Peyer's patch (tissue), 4 donors: ENCODE data around the gene CLRN1. TPM values are rescaled to one million over a fixed set of nuclear protein-coding genes. Genes with fewer than 3 reads are reported as not detected.

ENCODE experiments used
- DNase-seq, 3 donors: peaks; one replicate each; pipeline ENCODE4 v3.0.0-alpha.2; 2017 to 2019
- H3K27ac ChIP-seq, 4 donors: fragments of 200-600 bp; sonication (generic); one replicate each; pipeline ENCODE4 v1.5.1; 2016 to 2019
- H3K27me3 ChIP-seq, 2 donors: fragments of 200-600 bp; sonication (generic); one replicate each; pipeline ENCODE4 v1.5.1; 2019
- H3K36me3 ChIP-seq, 3 donors: fragments of 200-600 bp; sonication (generic); one replicate each; pipeline ENCODE4 v1.5.1; 2016 to 2019
- H3K4me1 ChIP-seq, 4 donors: fragments of 200-600 bp; sonication (generic); one replicate each; pipeline ENCODE4 v1.5.1; 2016 to 2019
- H3K4me3 ChIP-seq, 4 donors: fragments of 200-600 bp; sonication (generic); 1 replicate in 3 of 4; 2 replicates in 1 of 4; pipeline ENCODE4 v1.5.1; 2016 to 2019; ENCODE audit warnings: mild to moderate bottlenecking in 1 of 4
- H3K9me3 ChIP-seq, 4 donors: fragments of 200-600 bp; sonication (generic); one replicate each; pipeline ENCODE4 v1.5.1; 2016 to 2019; ENCODE audit warnings: mild to moderate bottlenecking in 1 of 4
- CTCF ChIP-seq, 6 experiments: fragments of 450-650 bp in 4 of 6; fragments of 200-600 bp in 2 of 6; sonication (generic) in 1 of 6; IDR thresholded peaks; one replicate each; pipeline ENCODE4 v1.5.1; 2017 to 2019; ENCODE audit warnings: antibody characterized with exemption in 6 of 6, mild to moderate bottlenecking in 3 of 6, moderate library complexity in 1 of 6
- POLR2A ChIP-seq, 2 donors: fragments of 450-650 bp; IDR thresholded peaks; one replicate each; pipeline ENCODE4 v1.5.1; 2017; ENCODE audit warnings: antibody characterized with exemption in 2 of 2, mild to moderate bottlenecking in 2 of 2, moderate library complexity in 2 of 2
- total RNA-seq, 4 donors: library from RNA; depleted of rRNA; stranded (reverse); fragments of >200 nt; gene quantifications; one replicate each; pipeline ENCODE4 v1.1.0, GENCODE V29; 2016

CLRN1 gene
- total RNA-seq, 4 donors from 2014 or later, result not detected

GRCh38 chr3:150897592-150897991 is 74.9 kb downstream of the CLRN1 start:
- no peak overlapping the region for H3K27ac ChIP-seq
- H3K9me3 ChIP-seq, result no peaks in the 10 kb centered on the region
- no peak for DNase-seq
- TF ChIP-seq POLR2A (IDR thresholded peaks at IDR 0.05) (no peak), CTCF (IDR thresholded peaks at IDR 0.05) (no peak)
- H3K4me3 ChIP-seq, result no peak overlapping the region
- H3K4me1 ChIP-seq, result no peaks in the 10 kb centered on the region
- H3K27me3 ChIP-seq, result no peaks in the 10 kb centered on the region
- no peaks in the 10 kb centered on the region for H3K36me3 ChIP-seq

- TF ChIP-seq CTCF (IDR thresholded peaks at IDR 0.05) (no peak), POLR2A (IDR thresholded peaks at IDR 0.05) (no peak)
- Histone ChIP-seq H3K4me1 (no peaks in the 10 kb centered on the region), H3K4me3 (no peak overlapping the region), H3K27me3 (no peaks in the 10 kb centered on the region), H3K9me3 (no peaks in the 10 kb centered on the region), H3K36me3 (no peaks in the 10 kb centered on the region), H3K27ac (no peak overlapping the region)
- DNase-seq, result no peak
These were observed 81.7 kb downstream of the CLRN1 start for GRCh38 chr3:150890831-150891230.

- Histone ChIP-seq H3K27ac (no peak overlapping the region), H3K4me1 (no peaks in the 10 kb centered on the region), H3K4me3 (no peak overlapping the region), H3K9me3 (no peaks in the 10 kb centered on the region), H3K27me3 (no peaks in the 10 kb centered on the region), H3K36me3 (no peaks in the 10 kb centered on the region)
- DNase-seq, result no peak
- no peak for TF ChIP-seq CTCF (IDR thresholded peaks at IDR 0.05)
- no peak for TF ChIP-seq POLR2A (IDR thresholded peaks at IDR 0.05)
These were observed 82.2 kb downstream of the CLRN1 start for GRCh38 chr3:150890295-150890694.

- DNase-seq, result no peak
- no peaks in the 10 kb centered on the region for H3K4me1 ChIP-seq
- no peaks in the 10 kb centered on the region for H3K27me3 ChIP-seq
- H3K27ac ChIP-seq, result no peak overlapping the region
- H3K4me3 ChIP-seq, result no peak overlapping the region
- no peaks in the 10 kb centered on the region for H3K9me3 ChIP-seq
- TF ChIP-seq CTCF (IDR thresholded peaks at IDR 0.05) (no peak), POLR2A (IDR thresholded peaks at IDR 0.05) (no peak)
- no peaks in the 10 kb centered on the region for H3K36me3 ChIP-seq
These were observed 83.4 kb downstream of the CLRN1 start for GRCh38 chr3:150889106-150889505.

- Histone ChIP-seq H3K4me1 (no peaks in the 10 kb centered on the region), H3K27ac (no peak overlapping the region), H3K4me3 (no peak overlapping the region), H3K9me3 (no peaks in the 10 kb centered on the region), H3K36me3 (no peaks in the 10 kb centered on the region), H3K27me3 (no peaks in the 10 kb centered on the region)
- TF ChIP-seq POLR2A (IDR thresholded peaks at IDR 0.05), result no peak
- no peak for TF ChIP-seq CTCF (IDR thresholded peaks at IDR 0.05)
- no peak for DNase-seq
These were observed 85.5 kb downstream of the CLRN1 start for GRCh38 chr3:150887031-150887430.

- Histone ChIP-seq H3K4me1 (no peaks in the 10 kb centered on the region), H3K9me3 (no peaks in the 10 kb centered on the region), H3K27me3 (no peaks in the 10 kb centered on the region), H3K36me3 (no peaks in the 10 kb centered on the region), H3K27ac (no peak overlapping the region), H3K4me3 (no peak overlapping the region)
- TF ChIP-seq POLR2A (IDR thresholded peaks at IDR 0.05) (no peak), CTCF (IDR thresholded peaks at IDR 0.05) (no peak)
- no peak for DNase-seq
These were observed 87.0 kb downstream of the CLRN1 start for GRCh38 chr3:150885535-150885934.
